GM23248 (cell line): ENCODE measurements around the gene DNAJC22.

Experiments
- EZH2 ChIP-seq: fragments of 200-600 bp; sonication (generic); IDR thresholded peaks from 2 replicates; pipeline ENCODE4 v1.6.1; 2018; ENCODE audit warnings: antibody characterized with exemption, mild to moderate bottlenecking; ENCODE audit not compliant: insufficient read depth, poor library complexity, severe bottlenecking
- EZH2phosphoT487 ChIP-seq: fragments of 200-600 bp; sonication (generic); IDR thresholded peaks from 2 replicates; pipeline ENCODE4 v1.6.1; 2018; ENCODE audit warnings: antibody characterized with exemption, moderate library complexity, mild to moderate bottlenecking, low read depth; ENCODE audit not compliant: insufficient read depth

DNA sequence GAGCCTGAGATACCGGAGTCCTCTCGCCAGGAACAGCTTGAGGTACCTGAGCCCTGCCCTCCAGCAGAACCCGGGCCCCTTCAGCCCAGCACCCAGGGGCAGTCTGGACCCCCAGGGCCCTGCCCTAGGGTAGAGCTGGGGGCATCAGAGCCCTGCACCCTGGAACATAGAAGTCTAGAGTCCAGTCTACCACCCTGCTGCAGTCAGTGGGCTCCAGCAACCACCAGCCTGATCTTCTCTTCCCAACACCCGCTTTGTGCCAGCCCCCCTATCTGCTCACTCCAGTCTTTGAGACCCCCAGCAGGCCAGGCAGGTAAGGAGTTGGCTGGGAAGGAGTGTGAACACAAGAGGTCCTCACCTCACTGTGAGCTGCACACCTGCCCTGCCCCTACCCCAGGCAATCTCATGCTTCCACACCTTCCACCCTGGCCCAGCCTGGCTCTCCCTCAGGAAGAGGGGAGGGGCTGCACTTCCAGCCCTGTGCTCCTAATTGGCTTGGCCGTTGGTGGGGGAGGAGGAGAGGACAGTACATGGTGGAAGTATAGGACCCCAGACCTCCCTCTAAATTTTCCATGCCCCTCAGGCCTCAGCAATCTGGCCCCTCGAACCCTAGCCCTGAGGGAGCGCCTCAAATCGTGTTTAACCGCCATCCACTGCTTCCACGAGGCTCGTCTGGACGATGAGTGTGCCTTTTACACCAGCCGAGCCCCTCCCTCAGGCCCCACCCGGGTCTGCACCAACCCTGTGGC lies 15.9 kb upstream of the DNAJC22 start:
- TF ChIP-seq EZH2 = no peak
- no peak for TF ChIP-seq EZH2phosphoT487
